CD4-positive, alpha-beta T cell treated with Interleukin-15 for 4 hours (primary cell): ENCODE data around the gene NEDD1.
A peak's percentile ranks its signal among the peaks of the same experiment; 100 is the strongest.

Experiments
- DNase-seq: peaks from one replicate; pipeline ENCODE4 v3.0.0-alpha.2; 2020; ENCODE audit warnings: low spot score

Gene NEDD1

GRCh38 chr12:96901175-96901574 lies 5.9 kb upstream of the NEDD1 start:
- DNase-seq: no peak

- no peak for DNase-seq
Measured at GRCh38 chr12:96902076-96902475, 5.0 kb upstream of the NEDD1 start.

- DNase-seq: no peak
Measured at GRCh38 chr12:96906498-96906848, 584 bp upstream of the NEDD1 start.

GRCh38 chr12:96907671-96908422 lies 790 bp downstream of the NEDD1 start:
- DNase-seq: peak; percentile 24

- no peak for DNase-seq
Measured at GRCh38 chr12:96908423-96908675, 1.3 kb downstream of the NEDD1 start.

GRCh38 chr12:96912261-96912660 lies 5.2 kb downstream of the NEDD1 start:
- no peak for DNase-seq

GRCh38 chr12:96912943-96913342 lies 5.9 kb downstream of the NEDD1 start:
- DNase-seq: no peak

- no peak for DNase-seq
Measured at GRCh38 chr12:96919510-96920210, 12.6 kb downstream of the NEDD1 start.

GRCh38 chr12:96948782-96949181 lies 41.7 kb downstream of the NEDD1 start:
- DNase-seq: no peak

- DNase-seq: no peak
Measured at GRCh38 chr12:96979532-96979931, 72.5 kb downstream of the NEDD1 start.

GRCh38 chr12:96980991-96981414 lies 73.9 kb downstream of the NEDD1 start:
- no peak for DNase-seq

GRCh38 chr12:96981911-96982310 lies 74.9 kb downstream of the NEDD1 start:
- no peak for DNase-seq

- DNase-seq: no peak
Measured at GRCh38 chr12:96982671-96983070, 75.6 kb downstream of the NEDD1 start.

- DNase-seq: peak; percentile 34
Measured at GRCh38 chr12:96985515-96986362, 78.7 kb downstream of the NEDD1 start.

- peak; percentile 11 for DNase-seq
Measured at GRCh38 chr12:96986883-96987523, 79.9 kb downstream of the NEDD1 start.

- DNase-seq: no peak
Measured at GRCh38 chr12:96988919-96989318, 81.9 kb downstream of the NEDD1 start.

- DNase-seq: no peak
Measured at GRCh38 chr12:96989916-96990315, 82.9 kb downstream of the NEDD1 start.

- DNase-seq: no peak
Measured at GRCh38 chr12:96994900-96995299, 87.8 kb downstream of the NEDD1 start.

- DNase-seq: no peak
Measured at GRCh38 chr12:96995861-96996260, 88.8 kb downstream of the NEDD1 start.

- no peak for DNase-seq
Measured at GRCh38 chr12:96997797-96998484, 90.9 kb downstream of the NEDD1 start.

GRCh38 chr12:97003276-97003675 lies 96.2 kb downstream of the NEDD1 start:
- no peak for DNase-seq
